ENCODE measurements around the gene SLC36A3.

DNA sequence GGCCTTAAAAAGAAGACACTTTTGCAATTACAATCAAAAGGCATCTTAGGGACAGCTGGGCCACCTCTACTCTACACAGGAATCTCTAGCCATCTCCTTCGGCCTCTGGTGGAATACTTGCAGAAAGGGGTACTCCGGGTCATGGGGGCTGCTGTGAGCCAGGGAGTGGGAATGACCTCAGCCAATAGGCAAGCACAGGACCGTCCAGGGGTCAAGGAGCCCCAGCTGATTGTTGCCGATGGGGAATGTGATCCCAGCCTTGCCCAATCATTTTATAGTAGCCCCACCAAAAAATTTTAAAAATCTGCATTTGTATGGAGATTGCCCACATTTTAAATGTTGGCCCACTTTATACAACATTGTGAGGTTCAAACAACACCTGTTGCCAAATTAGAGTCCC lies 16.9 kb upstream of the SLC36A3 start:
- TF ChIP-seq, protein P1, sequence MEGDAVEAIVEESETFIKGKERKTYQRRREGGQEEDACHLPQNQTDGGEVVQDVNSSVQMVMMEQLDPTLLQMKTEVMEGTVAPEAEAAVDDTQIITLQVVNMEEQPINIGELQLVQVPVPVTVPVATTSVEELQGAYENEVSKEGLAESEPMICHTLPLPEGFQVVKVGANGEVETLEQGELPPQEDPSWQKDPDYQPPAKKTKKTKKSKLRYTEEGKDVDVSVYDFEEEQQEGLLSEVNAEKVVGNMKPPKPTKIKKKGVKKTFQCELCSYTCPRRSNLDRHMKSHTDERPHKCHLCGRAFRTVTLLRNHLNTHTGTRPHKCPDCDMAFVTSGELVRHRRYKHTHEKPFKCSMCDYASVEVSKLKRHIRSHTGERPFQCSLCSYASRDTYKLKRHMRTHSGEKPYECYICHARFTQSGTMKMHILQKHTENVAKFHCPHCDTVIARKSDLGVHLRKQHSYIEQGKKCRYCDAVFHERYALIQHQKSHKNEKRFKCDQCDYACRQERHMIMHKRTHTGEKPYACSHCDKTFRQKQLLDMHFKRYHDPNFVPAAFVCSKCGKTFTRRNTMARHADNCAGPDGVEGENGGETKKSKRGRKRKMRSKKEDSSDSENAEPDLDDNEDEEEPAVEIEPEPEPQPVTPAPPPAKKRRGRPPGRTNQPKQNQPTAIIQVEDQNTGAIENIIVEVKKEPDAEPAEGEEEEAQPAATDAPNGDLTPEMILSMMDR (IDR thresholded peaks at IDR 0.05) = no peak
- no peak for TF ChIP-seq EZH2 (IDR thresholded peaks at IDR 0.05; ENCODE audit: borderline replicate concordance, insufficient read depth, low read depth, low read length, poor library complexity, severe bottlenecking)
